ENCODE measurements around the gene ATP8B1.

ATP8B1 gene

DNA sequence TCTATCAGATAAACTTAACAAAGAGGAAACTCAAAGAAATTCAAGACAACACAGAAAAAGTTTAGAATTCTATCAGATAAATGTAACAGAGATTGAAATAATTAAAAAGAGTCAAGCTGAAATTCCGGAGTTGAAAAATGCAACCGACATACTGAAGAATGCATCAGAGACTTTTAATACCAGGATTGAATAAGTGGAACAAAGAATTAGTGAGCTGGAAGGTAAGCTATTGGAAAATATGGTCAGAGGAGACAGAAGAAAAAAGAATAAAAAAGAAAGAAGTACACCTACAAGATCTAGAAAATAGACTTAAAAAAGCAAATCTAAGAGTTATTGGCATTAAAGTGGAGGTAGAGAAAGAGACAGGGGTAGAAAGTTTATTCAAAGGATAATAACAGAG is 88.0 kb downstream of the ATP8B1 start:
- no peak for DNase-seq

DNA sequence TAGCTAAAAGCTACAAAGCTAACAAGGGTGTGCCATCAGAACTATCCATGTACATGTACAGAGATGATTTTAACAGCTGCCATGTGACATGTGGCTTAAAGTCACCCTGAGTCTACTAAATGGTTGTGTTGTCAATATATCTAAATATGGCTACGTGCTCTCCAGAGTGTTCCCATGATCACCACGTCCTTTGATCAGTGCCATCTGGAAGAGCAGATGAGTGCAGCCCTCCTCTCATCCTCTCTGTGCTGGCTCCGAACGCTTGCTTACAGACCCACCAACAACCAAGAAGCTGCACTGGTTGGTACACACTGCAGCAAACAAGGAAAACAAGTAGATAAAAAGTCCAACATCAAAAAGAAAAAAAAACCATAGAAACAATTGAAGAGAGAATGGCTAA is 92.9 kb downstream of the ATP8B1 start:
- no peak for DNase-seq

DNA sequence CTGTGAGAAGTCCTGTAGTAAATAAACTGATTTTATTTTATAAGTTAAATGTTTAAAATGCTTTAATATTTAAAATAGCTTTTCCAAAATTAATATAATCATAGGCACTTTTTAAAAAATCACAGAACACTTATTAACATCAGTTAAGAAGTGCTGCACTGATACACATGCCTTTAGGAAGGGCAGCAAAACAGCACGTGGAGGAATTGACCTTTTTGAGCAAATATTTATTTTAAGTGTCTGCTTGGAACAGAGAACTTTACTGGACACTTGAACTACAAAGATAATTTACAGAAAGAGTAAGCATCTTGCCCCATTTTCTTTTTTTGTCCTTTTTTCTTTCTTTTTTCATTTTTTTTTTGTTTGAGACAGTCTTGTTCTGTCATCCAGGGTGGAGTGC is 93.8 kb downstream of the ATP8B1 start:
- no peak for DNase-seq

DNA sequence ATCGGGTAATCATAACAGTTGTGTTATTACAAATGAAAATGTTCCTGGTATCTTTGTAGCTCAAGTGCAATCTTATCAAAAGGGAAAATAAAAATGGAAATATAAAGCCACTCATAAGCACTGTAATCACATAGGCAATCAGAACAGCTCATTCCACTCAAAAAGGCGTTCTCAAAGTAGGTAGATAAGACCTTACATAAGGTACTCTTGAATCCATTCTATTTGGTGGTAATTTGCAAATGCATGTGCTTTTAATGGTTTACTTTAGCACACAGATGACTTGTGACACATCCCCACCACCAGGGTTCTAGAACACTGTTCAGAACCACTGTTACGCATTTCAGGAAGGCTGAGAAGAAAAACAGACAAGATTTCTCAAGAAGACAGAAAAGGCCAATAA is 94.8 kb downstream of the ATP8B1 start:
- no peak for DNase-seq

DNA sequence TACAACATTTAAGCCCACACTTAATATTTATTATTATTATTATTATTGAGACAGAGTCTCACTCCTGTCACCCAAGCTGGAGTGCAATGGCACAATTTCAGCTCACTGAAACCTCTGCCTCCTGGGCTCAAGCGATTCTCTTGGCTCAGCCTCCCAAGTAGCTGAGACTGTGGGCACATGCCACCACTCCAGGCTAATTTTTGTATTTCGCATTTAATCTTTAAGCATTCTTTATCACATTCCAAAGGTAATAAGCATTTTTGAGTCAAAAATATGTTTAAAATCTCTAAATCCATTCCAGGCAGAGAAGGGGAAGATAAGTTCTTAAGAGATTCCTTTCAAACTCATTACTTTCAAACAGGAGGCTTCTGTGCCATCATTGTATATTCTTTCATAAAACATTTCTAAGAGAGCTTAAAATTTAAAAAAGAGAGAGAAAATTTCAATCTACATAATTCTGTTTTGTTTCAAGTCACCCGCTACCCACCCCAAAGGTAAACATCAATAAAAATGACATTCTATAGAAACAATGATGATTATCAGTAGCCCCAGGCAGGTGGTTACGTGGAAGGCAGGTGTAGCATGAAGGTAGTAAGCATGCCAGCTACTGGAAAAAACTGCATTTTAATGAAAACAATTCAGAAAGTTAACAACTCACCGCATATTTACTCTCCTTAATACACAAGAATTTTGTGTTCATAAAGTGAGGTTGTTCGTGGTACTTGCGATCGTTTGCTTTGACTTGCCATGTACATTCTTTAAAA is 97.1 kb downstream of the ATP8B1 start:
- DNase-seq = no peak

DNA sequence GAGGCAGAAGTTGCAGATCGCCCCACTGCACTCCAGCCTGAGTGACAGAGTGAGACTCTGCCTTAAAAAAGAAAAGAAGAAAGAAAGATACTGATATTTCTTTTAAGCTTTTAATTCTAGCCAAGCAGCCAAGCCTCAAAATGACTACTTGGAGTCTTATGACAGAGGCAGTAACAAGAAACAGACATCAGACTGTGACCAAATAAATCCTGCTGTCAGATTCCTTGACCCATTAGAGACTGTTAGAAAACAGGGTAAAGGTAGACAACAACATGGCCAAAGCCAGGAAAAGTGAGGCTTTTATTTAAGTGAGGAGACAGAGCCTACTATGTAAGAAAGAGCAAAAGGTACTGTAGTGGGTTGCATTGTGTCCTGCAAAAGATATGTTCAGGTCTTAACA is 98.1 kb downstream of the ATP8B1 start:
- DNase-seq = no peak

DNA sequence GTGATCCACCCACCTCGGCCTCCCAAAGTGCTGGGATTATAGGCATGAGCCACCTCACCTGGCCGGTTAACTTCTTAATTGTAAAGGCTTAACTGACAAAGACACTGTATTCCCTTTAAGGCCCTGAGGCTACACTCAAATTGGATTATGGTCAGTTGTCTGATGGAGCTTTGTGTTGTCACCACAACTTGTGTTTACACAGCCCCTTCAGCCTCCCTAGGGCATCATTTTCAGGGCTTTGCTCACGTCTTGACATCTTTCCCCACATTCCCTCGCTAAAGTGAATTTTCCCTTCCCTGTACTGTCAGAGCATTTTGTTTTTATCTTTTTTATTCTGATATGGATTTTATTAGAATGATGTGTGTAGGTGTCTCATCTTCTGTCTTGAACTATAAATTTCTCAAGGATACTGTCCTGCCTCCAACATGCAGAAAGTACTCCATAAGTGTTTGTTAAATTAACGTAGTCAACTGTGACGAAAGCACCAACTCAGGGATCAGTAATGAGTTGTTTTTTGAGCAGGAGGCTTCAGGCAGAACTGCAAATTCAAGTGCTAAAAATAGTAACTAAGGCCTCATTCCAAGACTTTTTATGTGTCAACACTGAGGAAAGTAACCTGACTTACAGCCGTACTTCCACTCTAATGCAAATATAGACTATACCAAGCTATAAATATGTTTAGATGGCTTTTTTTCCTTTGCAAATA is 104.4 kb downstream of the ATP8B1 start:
- peak; percentile 15 for DNase-seq

DNA sequence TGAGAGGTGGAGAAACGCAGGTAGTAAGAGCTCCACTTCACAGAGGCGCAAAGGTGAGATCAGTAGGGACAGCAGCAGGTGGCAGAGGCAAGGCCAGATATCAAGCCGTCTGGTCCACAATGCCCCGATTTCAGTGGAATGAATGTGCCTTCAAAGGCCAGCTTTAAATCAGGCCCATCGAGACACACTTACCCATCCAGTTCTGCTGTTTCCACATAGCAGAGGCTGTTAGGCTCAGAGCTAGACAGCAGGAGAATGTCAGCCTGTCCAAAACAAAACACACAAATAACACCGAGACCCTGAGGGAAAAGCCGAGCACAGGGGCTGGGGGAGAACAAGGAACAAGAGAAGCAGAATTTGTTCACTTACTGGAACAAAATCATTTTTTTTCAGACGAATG is 105.7 kb downstream of the ATP8B1 start:
- peak; percentile 54 for DNase-seq

DNA sequence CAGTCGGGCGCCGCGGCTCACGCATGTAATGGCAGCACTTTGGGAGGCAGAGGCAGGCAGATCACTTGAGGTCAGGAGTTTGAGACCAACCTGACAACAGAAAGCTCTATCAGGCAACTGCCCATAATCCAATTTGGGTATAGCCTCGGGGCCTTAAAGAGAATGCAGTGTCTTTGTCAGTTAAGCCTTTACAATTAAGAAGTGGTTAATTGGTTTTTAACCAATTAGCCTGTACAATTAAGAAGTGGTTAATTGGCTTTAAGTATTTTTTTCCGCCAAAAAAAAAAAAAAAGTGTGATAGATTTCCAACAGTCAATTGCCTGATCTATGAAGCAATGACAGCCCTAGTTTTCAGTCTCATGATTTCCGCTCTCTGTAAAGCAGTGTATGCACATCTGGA is 106.8 kb downstream of the ATP8B1 start:
- DNase-seq = no peak

DNA sequence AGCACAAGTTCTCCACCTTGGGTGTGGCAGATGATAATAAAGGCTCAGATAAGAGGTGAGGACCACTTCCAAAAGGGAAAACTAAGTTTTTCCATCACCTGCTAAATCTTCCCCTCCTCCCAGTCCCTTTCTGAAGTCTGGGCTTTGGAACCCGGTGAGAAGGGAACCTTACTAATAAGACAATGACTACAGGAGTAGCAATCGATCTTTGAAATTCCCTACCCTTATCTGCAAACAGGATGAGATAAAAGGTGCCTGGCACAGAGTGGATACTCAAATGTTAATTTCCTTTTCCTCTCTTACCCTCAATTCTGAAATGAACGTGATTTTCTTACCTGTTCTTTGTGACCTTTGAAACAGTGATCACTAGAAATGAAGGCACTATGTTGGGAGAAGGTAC is 111.8 kb downstream of the ATP8B1 start:
- DNase-seq = no peak

DNA sequence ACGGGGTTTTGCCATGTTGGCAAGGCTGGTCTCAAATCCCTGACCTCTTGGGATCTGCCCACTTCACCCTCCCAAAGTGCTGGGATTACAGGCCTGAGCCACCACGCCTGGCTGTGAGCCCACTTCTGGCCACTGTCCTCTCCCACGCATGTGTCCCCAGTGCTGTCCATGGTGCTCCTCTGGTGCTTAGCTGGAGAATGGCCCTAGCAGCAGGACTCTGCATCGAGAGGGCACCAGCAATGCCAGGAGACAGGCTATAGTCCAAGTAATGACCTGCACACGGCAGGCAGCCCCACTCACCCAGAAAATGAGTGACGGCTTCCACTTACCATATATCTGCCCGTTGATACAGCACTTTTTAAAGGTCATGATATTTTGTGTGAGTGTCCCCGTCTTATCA is 115.1 kb downstream of the ATP8B1 start:
- no peak for DNase-seq

DNA sequence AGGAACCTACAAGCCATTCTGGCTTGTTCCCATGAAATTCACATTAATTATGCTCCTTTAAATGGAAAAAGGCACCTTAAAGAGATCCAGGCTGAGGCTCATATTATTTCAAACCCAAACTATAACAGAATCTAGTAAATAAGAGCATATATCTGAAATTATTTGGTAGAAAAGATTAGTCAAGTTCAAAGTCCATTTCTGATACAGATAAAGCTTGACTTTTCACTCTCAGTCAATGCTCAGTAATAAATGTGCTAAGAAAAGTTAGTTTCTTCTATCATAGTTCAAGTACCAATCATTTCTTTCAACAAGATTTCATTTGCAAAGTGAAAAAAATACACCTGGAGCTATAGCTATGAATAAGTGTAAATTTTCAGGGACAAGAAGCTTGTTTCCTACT is 119.6 kb downstream of the ATP8B1 start:
- no peak for DNase-seq

DNA sequence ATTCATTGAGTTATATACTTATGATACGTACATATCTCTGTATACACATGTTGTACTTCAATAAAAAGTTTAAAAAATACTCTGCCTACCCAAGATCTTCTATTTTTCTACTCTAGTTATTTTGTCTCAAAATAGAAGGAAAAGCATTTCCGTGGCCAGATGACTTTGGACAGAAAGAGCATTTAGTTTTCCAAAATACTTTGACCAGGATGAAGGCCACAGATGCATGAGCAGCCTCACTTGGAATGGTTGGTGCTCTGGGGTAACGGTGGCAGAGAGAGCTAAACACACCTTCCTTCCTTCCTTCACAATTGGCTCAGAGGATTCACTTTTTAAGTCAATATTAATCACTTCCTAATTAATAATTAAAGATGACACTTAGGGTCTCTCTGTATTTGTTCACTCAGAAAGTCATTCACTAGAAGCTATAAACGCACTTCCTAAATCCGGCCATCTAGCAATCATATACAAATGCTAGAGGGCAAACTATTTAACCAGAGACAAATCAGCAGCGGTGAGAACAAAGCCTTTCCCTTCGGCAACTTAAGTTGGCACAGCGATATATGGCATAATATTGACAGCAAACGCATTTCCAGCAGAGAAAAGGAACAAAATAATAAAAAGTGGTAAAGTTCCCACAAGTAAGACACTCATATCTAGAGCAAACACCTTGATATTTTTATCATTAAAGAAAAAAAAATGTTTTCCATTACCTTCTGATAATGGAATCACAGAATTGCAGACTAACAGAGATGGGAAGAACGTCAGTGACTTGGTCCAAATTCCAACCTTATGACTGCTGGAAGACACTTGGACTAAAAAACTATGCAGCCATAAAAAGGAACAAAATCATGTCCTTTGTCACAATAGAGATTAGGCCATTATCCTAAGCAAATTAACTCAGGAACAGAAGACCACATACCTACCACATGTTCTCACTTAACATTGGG is 125.6 kb downstream of the ATP8B1 start:
- DNase-seq = no peak

DNA sequence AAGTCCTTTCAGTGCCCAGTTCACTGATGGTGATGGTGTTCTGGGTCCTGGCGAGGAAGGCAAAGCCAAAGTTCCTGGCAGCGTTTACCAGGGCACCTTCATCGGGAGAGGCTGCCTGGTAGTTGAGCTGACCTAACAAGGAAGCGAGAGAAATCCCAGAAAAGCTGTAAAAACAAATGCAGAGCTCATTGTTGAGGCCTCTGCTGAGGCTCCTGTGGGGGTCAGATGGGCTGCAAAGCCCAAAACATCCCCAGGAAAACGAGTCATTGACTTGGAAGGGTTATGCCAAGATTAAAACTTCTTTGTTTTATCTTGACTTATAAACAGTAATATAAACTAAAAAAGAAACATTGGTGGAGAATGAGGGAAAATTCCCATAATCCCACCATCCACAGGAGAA is 128.2 kb downstream of the ATP8B1 start:
- DNase-seq = no peak

DNA sequence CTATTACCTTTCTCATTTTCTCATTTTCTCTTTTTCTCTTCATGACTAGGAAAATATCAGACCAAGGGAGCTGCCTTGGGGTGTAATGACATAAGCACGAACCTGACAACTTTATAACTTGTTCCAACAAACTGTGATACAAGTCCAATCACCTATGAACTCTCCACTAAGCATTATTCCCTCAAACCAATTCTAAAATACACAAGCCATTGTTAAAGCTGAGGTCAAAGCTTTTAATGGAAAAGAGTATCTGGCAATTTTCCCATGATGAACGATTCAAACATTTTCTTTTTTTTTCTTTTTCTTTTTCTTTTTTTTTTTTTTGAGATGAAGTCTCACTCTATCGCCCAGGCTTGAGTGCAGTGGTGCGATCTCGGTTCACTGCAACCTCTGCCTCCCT is 133.1 kb downstream of the ATP8B1 start:
- no peak for DNase-seq

DNA sequence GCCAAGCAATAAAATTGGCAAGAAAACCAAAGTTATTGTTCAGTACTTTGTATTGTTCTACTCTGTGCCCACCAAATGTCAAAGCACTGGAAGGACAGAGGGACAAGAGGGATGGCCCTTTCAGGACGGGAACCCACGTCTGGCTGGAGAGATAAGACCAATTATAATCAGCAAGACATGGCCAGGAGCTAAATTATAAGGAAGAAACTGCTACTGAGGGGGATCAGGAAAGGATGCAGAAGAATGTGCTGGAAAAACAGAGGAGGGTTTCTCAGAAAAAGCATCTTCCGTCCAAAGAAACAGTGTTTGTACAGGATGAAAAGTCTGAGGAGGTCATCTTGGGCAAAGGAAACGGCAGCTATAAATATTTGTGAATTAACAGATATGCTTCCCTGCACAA is 135.1 kb downstream of the ATP8B1 start:
- no peak for DNase-seq

DNA sequence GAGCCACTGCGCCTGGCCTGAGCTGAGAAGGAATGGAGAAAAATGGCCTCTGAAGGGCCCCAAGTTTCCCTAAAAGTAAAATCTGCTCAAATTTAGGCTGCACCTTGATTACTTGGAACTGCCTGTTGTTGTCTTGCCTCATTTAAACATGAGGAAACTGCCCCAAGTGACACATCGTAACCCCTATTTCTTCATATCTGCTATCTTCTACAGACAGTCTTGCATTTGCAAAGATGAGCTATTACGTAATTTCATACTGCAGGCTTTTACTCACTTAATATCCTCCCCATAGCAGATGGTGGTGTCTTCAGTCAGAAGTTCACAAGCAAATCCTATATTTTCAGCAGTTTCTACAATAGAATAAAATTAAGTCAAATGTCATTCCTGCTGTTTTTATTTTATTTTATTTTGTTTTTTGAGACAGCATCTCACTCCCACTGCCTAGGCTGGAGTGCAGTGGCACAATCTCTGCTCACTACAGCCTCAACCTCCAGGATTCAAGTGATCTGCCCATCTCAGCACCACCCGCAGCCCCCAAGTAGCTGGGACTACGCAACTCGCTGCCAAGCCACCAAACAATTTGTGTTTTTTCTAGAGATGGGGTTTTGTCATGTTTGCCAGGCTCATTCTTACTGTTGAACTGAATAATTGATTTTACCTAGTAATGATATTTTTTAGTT is 136.2 kb downstream of the ATP8B1 start:
- no peak for DNase-seq

DNA sequence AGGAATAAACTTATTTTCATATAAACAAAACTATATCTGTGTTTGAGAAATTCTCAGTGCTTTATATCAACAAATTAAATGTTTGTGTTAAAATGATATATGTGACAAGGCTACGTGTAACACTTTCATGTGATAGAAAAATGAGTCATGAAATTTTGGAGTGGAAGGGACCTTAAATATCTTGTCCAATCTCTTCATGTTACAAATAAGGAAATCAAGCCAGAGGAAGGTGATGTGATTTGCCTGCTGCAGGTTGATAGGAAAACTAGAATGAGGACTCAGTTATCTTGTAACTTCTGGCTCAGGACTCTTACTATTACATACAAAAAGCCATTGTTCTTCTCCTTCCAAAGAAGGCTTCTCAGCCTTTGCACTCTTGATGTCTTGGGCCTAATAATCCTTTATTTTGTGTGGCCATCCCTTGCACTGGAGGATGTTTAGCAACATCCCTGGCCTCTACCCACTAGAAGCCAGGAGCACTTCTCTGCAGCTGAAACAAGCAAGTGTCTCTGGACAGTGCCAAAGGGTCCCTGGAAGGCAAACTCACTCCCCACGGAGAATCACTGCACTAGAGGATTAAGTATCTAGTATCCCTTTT is 138.4 kb downstream of the ATP8B1 start:
- no peak for DNase-seq

DNA sequence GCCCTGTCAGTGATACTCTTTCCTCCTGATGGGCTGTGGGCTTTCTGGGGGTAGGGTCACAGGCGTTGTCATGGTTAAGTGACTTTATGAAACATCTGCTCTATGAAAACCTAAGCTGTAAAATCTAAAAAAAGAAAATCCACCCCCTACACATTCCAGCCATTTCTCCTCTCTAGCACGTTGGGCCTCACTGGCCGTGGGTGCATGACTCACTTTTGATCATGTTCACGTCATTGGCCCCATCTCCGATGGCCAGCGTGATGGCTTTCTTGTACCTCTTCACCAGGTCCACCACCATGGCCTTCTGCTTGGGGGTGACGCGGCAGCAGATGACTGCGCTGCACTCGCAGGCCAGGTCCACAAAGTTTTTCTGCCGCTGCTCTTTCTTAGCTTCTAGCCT is 142.2 kb downstream of the ATP8B1 start:
- no peak for DNase-seq

DNA sequence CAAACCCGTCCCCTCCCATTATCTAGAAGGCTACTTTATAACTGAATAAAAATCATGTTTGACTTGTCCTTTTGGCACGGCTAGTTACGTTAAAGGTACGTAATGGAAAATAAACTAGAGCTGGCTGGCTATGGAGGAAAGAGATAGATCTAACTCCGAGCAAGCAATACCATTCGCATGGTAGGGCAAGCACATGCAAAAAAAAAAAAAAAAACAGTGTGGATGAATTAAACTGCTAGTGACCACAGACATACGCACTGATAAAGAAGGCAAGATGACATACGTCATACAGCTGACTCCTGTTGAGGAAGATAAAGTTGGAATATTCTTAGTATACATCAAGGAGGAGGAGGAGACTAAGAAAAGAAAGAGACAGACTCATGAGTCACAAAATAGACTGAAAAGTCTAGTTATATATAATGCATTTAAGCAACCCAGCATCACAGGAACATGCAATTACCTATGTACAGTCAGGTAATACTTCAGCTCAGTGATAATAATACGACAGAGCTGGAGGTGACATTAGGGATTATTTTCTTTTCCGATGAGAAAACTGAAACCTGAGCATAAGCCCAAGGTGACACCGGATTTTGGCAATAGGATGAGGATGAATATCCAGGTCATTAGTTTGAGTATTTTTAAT is 143.5 kb downstream of the ATP8B1 start:
- no peak for DNase-seq

DNA sequence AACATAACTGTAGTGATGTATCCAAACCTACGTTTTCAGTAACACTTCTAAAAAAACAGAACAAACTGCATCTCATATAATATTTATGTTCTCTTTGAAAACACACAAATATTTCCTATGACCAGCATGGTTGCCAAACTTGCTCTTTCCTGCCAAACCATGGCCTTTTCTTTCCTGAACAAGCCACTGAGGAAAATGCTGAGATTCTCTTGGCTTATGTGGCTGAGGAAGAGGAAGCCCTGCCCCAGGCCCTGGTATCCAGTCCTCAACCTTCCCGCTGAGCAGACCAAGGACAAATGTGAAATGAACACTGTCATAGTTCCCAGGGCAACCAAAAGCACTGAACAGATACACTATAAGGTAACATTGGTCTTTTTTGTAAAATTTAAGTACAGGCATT is 145.6 kb downstream of the ATP8B1 start:
- DNase-seq = no peak

DNA sequence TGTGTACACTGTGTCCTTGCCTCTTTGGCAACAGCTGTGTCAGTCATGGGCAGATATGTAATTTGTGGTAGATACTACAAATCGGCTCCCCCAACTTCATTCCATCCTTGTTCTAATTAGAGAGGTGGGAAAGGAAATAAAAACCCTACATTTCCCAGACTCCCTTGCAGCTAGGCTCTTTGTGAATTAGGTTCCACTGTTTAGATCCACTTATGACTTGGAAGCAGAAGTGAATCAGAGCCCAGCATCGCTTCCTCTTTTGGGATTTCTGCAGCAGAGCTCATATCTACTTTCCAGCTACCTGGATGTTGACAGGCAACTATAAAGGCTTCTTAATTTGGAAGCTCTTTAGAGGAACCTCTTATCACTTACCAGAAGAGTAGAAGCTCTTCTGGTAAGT is 147.4 kb downstream of the ATP8B1 start:
- DNase-seq = no peak

All from NCI-H510A (cell line).